GM19043 (cell line): ENCODE results near the gene CENPU.

ENCODE experiments used
- ATAC-seq: cut with Tn5 transposase; IDR thresholded peaks from one replicate; pipeline ENCODE4 v1.9.1; 2021; ENCODE audit warnings: low read depth; ENCODE audit not compliant: unreplicated experiment

CENPU gene

DNA sequence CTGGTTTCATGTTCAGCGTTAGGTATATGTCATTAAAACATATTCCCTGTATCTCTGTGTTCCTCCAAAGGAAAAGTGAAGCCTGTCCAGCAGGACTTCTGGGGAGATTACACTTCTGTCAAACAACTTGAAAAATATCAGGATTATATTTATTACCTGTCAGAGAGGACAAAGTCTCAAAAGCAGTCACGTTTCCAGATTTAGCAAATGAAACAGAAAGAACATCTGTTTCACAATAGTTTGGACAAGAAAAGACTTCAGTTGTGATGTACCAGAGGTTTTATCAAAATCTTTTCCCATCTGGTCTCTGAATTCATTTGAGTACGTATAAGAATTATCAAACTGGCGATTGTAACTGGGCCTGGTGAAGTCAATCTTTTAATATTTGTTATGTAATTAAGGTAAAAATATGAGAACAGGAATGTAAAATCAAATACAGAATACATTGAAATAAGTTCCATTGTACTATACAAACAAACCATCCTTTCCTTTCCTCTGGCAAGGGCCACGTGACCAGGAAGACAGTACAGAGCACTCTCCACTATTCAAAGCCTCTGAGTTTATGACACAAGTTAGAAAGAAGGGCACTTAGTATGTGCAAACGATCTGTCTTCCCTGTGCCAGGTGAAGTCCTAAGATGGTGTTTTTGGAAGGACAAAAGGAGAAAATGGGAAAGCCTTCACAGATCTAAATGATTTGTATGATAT, 87.8 kb downstream of the CENPU start:
- ATAC-seq, result no peak

- ATAC-seq, result no peak
Observed at GRCh38 chr4:184644553-184645307, 89.2 kb downstream of the CENPU start.
